OCI-LY1 (cell line): ENCODE results near the gene IKZF1.

ENCODE experiments used
- CTCF ChIP-seq: fragments of 200-600 bp; sonication (generic), shearing (Covaris generic); IDR thresholded peaks from 2 replicates; pipeline ENCODE4 v1.5.1; 2017; ENCODE audit warnings: mild to moderate bottlenecking, antibody characterized with exemption, low read length, moderate library complexity, mixed read lengths
- EZH2 ChIP-seq: fragments of 200-600 bp; sonication (generic), shearing (Covaris generic); IDR thresholded peaks from 2 replicates; pipeline ENCODE4 v1.8.0; 2017; ENCODE audit warnings: borderline replicate concordance, mixed run types, mild to moderate bottlenecking, antibody characterized with exemption, low read length, moderate library complexity, mixed read lengths

GRCh38 chr7:50409856-50410745, 105.6 kb downstream of the IKZF1 start:
- no peak for TF ChIP-seq CTCF
- no peak for TF ChIP-seq EZH2
